Osteoblast (primary cell): Measurements from ENCODE around the gene RALGPS1. TPM values are rescaled to one million over a fixed set of nuclear protein-coding genes. Genes with fewer than 3 reads are reported as not detected.

Source experiments
- DNase-seq: peaks from one replicate; pipeline ENCODE4 v3.0.0; 2011; ENCODE audit warnings: low spot score, mixed read lengths; ENCODE audit not compliant: insufficient read length; ENCODE audit errors: missing footprints
- H2AFZ ChIP-seq: 2 replicates; pipeline ENCODE4 v1.6.0; 2011; ENCODE audit warnings: mild to moderate bottlenecking, low read length
- H3K27ac ChIP-seq: 2 replicates; pipeline ENCODE4 v1.5.1; 2011; ENCODE audit warnings: mild to moderate bottlenecking, low read depth, low read length, moderate library complexity
- H3K27me3 ChIP-seq: 2 replicates; pipeline ENCODE4 v1.6.0; 2012; ENCODE audit warnings: mild to moderate bottlenecking, control low read depth, inconsistent platforms, low read length, moderate library complexity; ENCODE audit not compliant: insufficient read depth
- H3K36me3 ChIP-seq: 2 replicates; pipeline ENCODE4 v1.5.1; 2011; ENCODE audit warnings: mild to moderate bottlenecking, low read length, control low read depth, moderate library complexity; ENCODE audit not compliant: insufficient read depth
- H3K4me1 ChIP-seq: 2 replicates; pipeline ENCODE4 v1.5.1; 2011; ENCODE audit warnings: mild to moderate bottlenecking, low read length, control low read depth, moderate library complexity; ENCODE audit not compliant: insufficient read depth
- H3K4me2 ChIP-seq: 2 replicates; pipeline ENCODE4 v1.6.0; 2011; ENCODE audit warnings: mild to moderate bottlenecking, low read length; ENCODE audit not compliant: insufficient read depth
- H3K4me3 ChIP-seq: fragments of 200-600 bp; sonication (generic); 3 replicates; pipeline ENCODE4 v1.5.1; 2012; ENCODE audit warnings: mild to moderate bottlenecking, low read length, inconsistent platforms; ENCODE audit not compliant: insufficient read depth
- H3K79me2 ChIP-seq: 2 replicates; pipeline ENCODE4 v1.6.0; 2012; ENCODE audit warnings: mild to moderate bottlenecking, low read length, control low read depth, inconsistent platforms; ENCODE audit not compliant: insufficient read depth
- H3K9me3 ChIP-seq: 2 replicates; pipeline ENCODE4 v1.5.1; 2011; ENCODE audit warnings: low read depth, low read length, control low read depth
- H4K20me1 ChIP-seq: 2 replicates; pipeline ENCODE4 v1.6.0; 2012; ENCODE audit warnings: mild to moderate bottlenecking, low read length, control low read depth; ENCODE audit not compliant: insufficient read depth
- total RNA-seq: library from RNA; depleted of rRNA; stranded (reverse); fragments of >200 nt; gene quantifications from 2 replicates; pipeline ENCODE4 v1.2.3, GENCODE V29; 2012
- TF ChIP-seq, protein P1 (sequence below): IDR thresholded peaks from 2 replicates; pipeline ENCODE4 v1.5.1; 2011; ENCODE audit warnings: mild to moderate bottlenecking, low read depth, low read length, moderate library complexity; ENCODE audit errors: extremely low read depth

RALGPS1 gene
- total RNA-seq, 1 donor: 5.1 TPM

DNA sequence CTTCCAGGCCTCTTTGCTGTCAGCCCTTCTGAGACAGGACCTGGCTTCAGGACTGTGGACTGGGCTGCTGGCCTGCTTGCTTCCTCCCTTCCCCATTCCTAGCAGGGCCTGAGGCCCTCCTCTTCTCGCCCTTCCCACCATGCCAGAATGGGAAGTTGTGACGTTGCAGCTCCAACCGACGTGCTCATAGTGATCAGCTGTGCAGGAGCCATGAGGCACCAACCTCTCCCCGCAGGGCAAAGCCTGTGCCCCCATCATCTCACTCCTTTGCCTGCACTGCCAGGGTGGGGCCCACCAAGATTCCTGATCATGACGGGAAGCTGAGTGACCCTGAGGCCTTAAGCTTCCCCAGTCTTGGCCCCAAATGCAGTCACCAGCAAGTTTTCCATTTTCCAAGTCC, 304.9 kb downstream of the RALGPS1 start:
- peaks cover 8% of the 10 kb centered on the region for H3K4me1 ChIP-seq
- DNase-seq: no peak
- no peaks in the 10 kb centered on the region for H4K20me1 ChIP-seq
- H3K36me3 ChIP-seq: no peaks in the 10 kb centered on the region
- H3K79me2 ChIP-seq: no peaks in the 10 kb centered on the region
- no peak overlapping the region for H3K27ac ChIP-seq
- peaks cover 56% of the 10 kb centered on the region for H3K27me3 ChIP-seq
- no peak overlapping the region for H3K4me3 ChIP-seq
- TF ChIP-seq, protein P1, sequence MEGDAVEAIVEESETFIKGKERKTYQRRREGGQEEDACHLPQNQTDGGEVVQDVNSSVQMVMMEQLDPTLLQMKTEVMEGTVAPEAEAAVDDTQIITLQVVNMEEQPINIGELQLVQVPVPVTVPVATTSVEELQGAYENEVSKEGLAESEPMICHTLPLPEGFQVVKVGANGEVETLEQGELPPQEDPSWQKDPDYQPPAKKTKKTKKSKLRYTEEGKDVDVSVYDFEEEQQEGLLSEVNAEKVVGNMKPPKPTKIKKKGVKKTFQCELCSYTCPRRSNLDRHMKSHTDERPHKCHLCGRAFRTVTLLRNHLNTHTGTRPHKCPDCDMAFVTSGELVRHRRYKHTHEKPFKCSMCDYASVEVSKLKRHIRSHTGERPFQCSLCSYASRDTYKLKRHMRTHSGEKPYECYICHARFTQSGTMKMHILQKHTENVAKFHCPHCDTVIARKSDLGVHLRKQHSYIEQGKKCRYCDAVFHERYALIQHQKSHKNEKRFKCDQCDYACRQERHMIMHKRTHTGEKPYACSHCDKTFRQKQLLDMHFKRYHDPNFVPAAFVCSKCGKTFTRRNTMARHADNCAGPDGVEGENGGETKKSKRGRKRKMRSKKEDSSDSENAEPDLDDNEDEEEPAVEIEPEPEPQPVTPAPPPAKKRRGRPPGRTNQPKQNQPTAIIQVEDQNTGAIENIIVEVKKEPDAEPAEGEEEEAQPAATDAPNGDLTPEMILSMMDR: no peak
- H3K9me3 ChIP-seq: no peaks in the 10 kb centered on the region
- H3K4me2 ChIP-seq: no peak overlapping the region
- H2AFZ ChIP-seq: no peak overlapping the region

DNA sequence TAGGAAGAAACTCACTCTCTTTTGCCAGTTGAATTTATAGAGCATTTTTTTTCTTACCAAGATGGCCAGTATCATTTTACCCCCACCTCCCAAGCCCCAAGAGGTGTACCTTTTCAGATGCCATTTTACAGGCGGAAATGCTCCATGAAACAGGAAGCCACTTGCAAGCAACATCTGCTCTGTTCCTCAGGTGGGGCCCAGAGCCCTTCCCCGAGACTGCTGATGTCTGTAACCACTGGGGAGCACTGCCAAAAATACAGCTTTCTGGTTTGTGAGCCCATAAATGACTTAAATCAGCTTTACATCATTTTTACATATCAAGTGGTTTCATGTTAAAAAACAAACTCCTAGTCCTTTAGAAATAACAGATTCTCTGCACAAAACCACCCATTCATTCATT, 307.1 kb downstream of the RALGPS1 start:
- TF ChIP-seq, protein P1: no peak
- H3K4me3 ChIP-seq: no peak overlapping the region
- no peaks in the 10 kb centered on the region for H3K79me2 ChIP-seq
- no peak overlapping the region for H2AFZ ChIP-seq
- H3K27ac ChIP-seq: no peak overlapping the region
- no peak for DNase-seq
- no peaks in the 10 kb centered on the region for H3K9me3 ChIP-seq
- no peak overlapping the region for H3K4me2 ChIP-seq
- H3K27me3 ChIP-seq: peaks cover 49% of the 10 kb centered on the region
- no peaks in the 10 kb centered on the region for H3K4me1 ChIP-seq
- no peaks in the 10 kb centered on the region for H3K36me3 ChIP-seq
- peaks cover 2% of the 10 kb centered on the region for H4K20me1 ChIP-seq

- Histone ChIP-seq H3K27me3 (peaks cover 48% of the 10 kb centered on the region), H3K4me1 (no peaks in the 10 kb centered on the region), H3K27ac (no peak overlapping the region), H4K20me1 (peaks cover 3% of the 10 kb centered on the region), H3K4me2 (no peak overlapping the region), H3K79me2 (no peaks in the 10 kb centered on the region), H3K4me3 (no peak overlapping the region), H3K36me3 (no peaks in the 10 kb centered on the region), H2AFZ (no peak overlapping the region), H3K9me3 (no peaks in the 10 kb centered on the region)
- TF ChIP-seq, protein P1: no peak
- no peak for DNase-seq
Measured at GRCh38 chr9:127222388-127223095, 308.0 kb downstream of the RALGPS1 start.

- Histone ChIP-seq H3K4me2 (no peak overlapping the region), H4K20me1 (peaks cover 3% of the 10 kb centered on the region), H3K9me3 (no peaks in the 10 kb centered on the region), H2AFZ (no peak overlapping the region), H3K4me3 (no peak overlapping the region), H3K4me1 (no peaks in the 10 kb centered on the region), H3K36me3 (no peaks in the 10 kb centered on the region), H3K27ac (no peak overlapping the region), H3K79me2 (no peaks in the 10 kb centered on the region), H3K27me3 (peaks cover 45% of the 10 kb centered on the region)
- DNase-seq: no peak
- TF ChIP-seq, protein P1: no peak
Measured at GRCh38 chr9:127223266-127223665, 308.7 kb downstream of the RALGPS1 start.
